Measurements from ENCODE around the gene APBB1.
"Not testable (repeated sequence)": the region's sequence is repeated elsewhere in the genome, so short reads cannot be mapped to it uniquely, and the experiment has no call there.

The APBB1 gene

DNA sequence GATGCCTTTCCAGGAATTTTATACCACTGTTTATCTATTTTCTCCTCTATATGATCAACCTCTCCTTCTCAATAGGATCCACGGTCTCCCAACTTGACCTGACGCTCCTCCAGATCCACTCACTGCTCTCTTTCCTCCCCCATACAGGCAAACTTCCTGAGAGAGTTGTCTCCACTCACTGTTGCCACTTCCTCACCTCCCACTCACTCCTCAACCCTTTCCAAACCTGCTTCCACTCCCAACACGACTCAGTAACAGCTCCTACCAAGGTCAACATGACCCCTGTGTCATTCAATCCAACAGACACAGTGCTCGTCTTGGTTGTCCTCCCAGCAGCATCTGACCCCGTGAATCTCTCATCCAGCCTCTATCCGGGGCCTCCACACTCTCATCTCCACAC lies 3.1 kb downstream of the APBB1 start:
- DNase-seq, result peak; percentile 38

DNA sequence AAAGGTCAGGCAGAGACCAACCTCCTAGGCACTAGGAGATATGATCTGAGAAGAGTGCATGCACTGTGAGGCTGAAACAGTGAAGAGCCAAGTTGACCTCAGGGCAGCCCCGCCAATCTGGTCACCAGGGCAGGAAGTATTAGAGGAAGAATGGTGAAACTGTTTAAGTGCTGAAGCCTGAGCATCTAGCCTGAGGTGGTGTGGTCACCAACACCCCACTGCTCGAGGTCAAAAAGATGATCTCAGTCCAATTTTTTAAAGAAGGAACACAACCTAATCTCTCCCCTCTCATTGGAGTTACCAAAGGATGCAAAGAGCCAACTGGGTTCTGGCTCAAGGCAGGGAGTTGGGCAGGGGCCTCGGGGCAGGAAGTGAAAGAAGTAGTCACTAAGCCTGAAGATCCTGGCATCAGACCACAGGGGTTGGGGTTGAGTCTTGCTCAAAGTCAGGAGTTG lies 4.0 kb downstream of the APBB1 start:
- peak; percentile 83 for DNase-seq

- DNase-seq, result no peak
These were observed 5.1 kb downstream of the APBB1 start for GRCh38 chr11:6413791-6414201.

DNA sequence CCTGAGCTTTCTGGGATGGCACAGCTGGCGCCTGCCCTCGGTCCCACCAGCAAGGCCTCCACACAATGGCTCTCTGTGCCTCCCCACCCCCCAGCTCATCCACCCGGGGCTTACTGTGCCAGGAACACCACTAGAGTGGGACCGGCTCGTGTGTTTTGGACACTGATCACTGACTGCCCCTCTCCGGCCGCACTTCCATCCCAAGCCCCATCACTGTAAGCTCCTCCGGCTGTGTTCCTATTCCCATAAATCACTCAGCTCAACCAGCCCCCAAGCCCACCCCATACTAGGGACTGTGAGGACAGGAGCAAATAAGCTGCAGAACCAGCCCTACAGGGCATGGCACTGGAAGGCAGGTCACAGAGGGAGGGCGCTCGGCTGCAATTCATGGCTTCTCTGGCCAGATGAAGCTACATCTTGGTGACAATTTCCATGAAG lies 7.3 kb downstream of the APBB1 start:
- DNase-seq, result no peak

- DNase-seq, result no peak
These were observed 8.0 kb downstream of the APBB1 start for GRCh38 chr11:6410695-6411430.

DNA sequence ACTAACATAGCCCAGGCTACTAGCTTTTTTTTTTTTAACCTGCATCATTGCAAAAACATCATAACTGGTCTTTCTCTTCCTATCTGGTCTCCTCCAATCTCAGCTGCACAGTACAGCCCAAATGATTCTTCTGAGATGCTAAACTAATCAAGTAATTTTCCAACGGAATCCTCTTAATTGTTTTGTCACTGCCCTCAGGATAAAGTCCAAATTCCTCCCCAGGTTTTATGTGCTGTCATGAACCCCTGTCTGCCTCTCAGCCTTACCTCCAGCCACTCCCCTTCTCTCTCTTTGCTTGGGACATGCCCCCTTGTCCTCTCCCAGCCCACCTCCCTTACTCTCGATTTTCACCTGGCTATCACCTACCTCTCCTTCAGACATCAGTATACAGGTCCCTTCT lies 12.5 kb downstream of the APBB1 start:
- no peak for DNase-seq

DNA sequence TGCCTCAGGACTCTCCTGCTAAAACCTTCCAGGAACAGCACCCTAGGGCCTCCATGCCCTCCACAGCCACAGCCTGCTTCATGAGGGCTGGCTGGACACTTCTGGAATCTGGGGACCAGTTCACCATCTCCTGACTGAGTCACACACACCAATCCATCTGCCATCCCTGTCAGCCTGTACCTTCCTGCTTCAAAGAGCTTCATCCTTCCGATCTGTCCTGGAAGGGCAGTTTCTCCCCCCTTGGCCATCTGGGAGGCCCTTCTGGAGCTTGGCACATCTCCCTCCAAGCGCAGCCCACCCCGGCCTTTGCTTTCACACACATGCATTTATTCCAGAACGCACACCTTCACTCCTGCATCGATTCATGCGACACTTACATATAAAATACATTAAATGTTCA lies 13.0 kb downstream of the APBB1 start:
- no peak for DNase-seq

- no peak for DNase-seq
These were observed 13.7 kb downstream of the APBB1 start for GRCh38 chr11:6405052-6405667.

DNA sequence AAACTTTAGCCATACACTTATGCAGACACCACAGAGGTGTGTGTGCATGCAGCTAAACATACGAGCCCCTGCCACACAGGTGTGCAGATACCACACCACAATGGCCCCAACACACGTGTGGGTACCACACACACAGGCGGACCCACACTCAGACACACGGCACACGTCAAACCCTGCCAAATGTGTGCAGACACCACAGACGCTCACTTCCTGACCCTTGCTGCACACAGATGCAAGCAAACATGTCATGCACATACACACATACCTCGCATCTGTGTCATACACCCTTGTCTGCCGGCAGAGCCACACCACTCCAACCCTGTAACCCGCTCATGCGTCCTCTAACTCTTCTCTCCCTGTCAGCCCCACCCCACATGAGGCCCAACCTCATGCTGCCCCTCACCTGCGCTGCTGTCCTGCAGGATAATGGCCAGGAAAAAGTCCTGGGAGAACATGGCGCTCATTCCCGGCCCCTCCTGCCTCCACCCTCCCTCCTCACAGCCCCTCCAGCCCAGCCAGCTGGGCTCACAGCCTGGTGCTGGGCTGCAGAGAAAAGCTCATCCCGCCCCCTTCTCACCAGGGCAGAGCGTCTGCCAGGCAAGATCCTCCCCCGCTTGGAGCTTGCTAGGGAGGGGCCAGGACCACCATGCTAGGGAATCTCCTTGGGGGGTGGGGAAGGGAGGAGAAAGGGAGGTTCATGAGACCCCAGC lies 14.4 kb downstream of the APBB1 start:
- no peak for DNase-seq

DNA sequence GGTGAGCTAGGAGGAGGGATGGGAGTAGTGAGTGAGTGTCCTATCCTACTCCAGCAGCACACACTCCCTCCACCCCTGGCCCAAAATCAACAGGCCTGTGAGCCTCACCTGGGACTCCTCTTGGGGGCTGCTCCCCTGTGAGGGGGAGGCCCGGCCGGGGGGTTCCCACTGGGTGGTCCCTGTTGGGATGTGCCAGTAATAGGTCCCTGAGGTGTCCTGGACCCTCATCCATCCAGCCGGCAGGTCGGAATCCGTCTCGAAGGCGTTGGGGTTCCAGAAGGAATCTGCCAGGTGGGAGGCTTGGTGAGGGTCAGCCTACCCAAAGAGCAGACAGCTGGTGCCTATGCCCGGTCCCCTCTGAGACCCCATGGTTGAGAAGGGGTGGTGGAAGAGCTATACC lies 15.4 kb downstream of the APBB1 start:
- DNase-seq, result no peak

GRCh38 chr11:6402561-6402981 lies 16.3 kb downstream of the APBB1 start:
- no peak for DNase-seq

- DNase-seq, result no peak
These were observed 16.8 kb downstream of the APBB1 start for GRCh38 chr11:6402061-6402470.

GRCh38 chr11:6401464-6401863 lies 17.4 kb downstream of the APBB1 start:
- no peak for DNase-seq

- no peak for DNase-seq
These were observed 18.2 kb downstream of the APBB1 start for GRCh38 chr11:6400431-6401345.

- DNase-seq, result no peak
These were observed 21.3 kb downstream of the APBB1 start for GRCh38 chr11:6397636-6398035.

DNA sequence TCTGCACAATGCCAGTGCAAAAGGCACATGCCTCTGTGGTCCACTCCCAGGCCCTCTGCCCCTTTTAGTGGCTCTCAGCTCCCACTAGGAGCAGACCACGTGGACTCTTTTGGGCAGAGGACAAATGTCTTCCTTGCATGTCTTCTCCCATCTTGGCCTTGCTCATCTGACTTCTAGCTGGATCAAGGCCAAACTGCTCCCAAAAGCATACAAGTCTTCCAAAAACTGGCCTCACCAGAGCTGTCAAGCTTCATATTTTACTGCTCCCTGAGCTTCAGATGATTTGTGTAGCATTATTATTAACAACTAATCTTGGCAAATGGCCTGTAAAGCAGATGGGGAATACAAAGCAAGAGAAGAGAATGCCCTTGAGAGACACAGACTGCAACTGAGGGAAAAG lies 21.7 kb downstream of the APBB1 start:
- no peak for DNase-seq

GRCh38 chr11:6395470-6396060 lies 23.3 kb downstream of the APBB1 start:
- DNase-seq, result no peak

GRCh38 chr11:6393989-6394670 lies 24.8 kb downstream of the APBB1 start:
- no peak for DNase-seq

- DNase-seq, result not testable (repeated sequence)
These were observed 26.6 kb downstream of the APBB1 start for GRCh38 chr11:6392251-6392650.

DNA sequence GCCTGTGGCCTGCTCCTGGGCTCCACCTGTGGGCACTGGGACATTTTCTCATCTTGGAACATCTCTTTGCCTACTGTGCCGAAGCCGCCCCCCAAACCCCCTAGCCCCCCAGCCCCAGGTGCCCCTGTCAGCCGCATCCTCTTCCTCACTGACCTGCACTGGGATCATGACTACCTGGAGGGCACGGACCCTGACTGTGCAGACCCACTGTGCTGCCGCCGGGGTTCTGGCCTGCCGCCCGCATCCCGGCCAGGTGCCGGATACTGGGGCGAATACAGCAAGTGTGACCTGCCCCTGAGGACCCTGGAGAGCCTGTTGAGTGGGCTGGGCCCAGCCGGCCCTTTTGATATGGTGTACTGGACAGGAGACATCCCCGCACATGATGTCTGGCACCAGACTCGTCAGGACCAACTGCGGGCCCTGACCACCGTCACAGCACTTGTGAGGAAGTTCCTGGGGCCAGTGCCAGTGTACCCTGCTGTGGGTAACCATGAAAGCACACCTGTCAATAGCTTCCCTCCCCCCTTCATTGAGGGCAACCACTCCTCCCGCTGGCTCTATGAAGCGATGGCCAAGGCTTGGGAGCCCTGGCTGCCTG lies 27.3 kb downstream of the APBB1 start:
- DNase-seq, result no peak

- no peak for DNase-seq
These were observed 28.0 kb downstream of the APBB1 start for GRCh38 chr11:6390718-6391469.
